Occipital lobe (tissue), 2 donors: ENCODE results near the gene ARL8B. TPM values are rescaled to one million over a fixed set of nuclear protein-coding genes. Genes with fewer than 3 reads are reported as not detected.
"Not testable (repeated sequence)": the region's sequence is repeated elsewhere in the genome, so short reads cannot be mapped to it uniquely, and the experiment has no call there.

Experiments used
- DNase-seq: peaks from one replicate; lab custom pipeline; 2025; lab: John Stamatoyannopoulos, UW
- total RNA-seq: library from RNA; depleted of rRNA; stranded (reverse); fragments of >200 nt; gene quantifications from one replicate; pipeline ENCODE4 v1.2.3, GENCODE V29; 2014

The ARL8B gene
- total RNA-seq, 1 donor from 2014 or later: 95.6 TPM

DNA sequence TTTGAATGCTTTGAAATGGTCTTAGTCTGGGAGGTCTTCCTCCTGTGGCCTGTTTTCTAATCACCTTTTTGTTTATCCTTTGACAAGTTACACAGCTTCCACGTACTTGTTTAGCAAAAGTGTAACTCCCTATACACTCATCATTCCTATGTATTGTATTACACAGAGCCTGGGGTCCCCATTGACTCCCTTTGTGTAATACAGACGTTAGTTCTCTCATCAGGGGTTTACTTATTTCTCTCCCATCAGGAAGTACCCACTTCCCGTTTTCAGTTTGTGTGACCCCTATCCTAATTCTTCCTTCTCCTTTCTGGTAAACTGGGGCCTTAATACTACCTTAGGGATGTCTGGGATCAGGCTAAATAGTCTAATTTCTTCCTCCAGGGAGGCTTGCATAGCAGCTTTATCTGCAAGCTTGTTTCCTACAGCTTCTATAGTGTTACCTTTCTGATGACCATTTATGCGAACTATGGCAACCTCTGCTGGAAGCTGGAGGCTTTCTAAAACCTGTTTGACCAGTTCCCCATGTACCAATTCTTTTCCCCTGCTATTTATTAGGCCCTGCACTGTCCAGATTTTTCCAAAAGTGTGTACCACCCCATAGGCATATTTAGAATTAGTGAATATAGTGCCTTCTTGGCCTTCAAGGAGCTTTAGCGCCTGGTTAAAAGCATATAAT is 22.4 kb downstream of the ARL8B start:
- DNase-seq: no peak

DNA sequence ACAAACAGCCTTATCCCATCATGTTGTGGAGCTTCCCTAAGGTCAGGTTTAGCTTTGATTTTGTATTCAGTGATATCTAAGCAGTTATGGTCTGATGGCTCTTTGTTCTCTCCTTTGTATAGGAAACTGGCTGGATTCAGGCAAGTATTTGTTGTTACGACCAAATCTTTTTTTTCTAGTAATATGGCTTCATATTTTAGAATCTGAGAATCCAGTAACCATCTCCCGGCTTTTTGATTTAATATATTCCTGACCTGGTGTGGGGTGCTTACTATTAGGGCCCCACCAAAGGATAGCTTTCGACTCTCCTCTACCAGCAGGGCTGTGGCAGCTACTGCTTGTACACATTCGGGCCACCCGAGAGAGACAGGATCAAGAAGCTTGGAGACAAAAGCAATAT is 23.0 kb downstream of the ARL8B start:
- DNase-seq: no peak

DNA sequence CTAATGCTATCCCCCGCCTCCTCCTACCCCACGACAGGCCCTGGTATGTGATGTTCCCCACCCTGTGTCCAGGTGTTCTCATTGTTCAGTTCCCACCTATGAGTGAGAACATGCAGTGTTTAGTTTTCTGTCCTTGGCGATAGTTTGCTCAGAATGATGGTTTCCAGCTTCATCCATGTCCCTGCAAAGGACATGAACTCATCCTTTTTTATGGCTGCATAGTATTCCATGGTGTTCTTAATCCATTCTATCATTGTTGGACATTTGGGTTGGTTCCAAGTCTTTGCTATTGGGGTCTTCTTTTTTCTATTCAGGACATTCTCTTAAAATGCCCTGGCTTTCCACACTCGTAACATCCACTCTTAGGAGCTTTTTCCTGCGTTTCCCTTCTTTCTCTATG is 25.1 kb downstream of the ARL8B start:
- not testable (repeated sequence) for DNase-seq

DNA sequence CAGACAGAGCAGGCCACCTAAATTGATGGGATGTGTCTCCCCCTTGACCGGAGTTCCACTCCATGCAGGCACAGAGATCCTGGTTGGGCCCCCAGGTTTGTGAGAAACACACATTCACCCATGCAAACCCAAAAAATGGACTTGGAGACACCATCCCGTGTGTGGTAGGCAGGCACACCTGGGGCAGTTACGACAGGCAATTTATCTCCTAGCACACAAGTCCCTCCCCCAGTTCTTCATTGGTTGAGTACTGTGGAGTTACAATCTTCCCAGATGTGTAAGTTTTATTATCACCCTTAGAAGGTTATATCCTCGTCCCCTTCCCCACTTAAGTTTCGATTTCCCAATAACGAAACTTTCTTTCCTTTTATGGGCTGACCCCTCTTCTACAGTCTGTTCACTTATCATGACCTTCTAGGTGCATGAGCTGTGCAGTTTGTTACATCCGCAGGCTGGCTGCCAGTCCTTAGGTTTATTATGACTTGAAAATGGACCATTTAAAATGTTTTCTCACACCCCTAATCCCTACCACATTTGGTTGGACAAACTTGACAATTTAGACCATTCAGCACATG is 27.3 kb downstream of the ARL8B start:
- no peak for DNase-seq

DNA sequence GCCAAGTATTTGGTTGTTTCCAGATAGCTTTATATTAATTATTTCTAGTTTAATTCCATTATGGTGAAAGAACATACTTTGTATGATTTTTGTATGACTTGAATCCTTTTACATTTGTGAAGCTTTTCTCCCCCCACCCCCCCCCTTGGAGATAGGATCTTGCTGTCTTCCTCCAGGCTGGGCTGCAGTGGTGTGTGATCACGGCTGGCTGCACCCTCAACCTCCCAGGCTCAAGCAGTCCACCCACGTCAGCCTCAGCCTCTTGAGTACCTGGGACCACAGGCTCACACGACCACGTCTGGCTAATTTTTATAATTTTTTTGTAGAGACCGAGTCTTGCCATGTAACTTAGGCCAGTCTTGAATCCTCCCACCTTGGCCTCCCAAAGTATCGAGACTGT is 29.5 kb downstream of the ARL8B start:
- DNase-seq: no peak

DNA sequence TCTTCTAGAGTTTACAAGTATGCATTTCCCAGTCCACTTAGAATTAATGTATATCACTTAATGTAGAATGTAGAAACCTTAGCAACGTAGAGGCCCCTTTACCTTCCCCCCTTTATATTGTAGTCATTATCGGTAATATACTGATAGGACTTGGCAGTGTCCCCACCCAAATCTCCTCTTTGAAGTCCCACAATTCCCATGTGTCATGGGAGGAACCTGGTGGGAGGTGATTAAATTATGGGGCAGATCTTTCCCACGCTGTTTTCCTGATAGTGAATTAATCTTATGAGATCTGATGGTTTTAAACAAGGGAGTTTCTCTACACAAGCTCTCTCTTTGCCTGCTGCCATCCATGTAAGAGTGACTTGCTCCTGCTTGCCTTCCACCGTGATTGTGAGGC is 31.0 kb downstream of the ARL8B start:
- no peak for DNase-seq

DNA sequence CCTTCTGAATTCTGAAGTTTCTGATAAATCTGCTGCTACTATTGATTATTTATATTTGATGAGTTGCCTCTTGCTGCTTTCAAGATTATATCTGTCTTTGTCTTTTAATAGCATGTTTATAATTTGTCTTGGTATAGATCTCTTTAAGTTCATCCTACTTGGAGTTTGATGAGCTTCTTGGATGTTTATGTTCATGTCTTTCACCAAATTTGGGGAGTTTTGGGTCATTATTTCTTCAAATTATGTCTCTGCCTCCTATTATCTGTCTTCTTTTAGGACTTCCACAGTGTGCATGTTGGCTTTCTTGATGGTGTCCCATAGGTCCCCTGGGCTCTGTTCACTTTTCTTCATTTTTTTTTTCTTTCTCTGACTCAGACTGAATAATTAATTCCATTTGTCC is 33.1 kb downstream of the ARL8B start:
- no peak for DNase-seq

DNA sequence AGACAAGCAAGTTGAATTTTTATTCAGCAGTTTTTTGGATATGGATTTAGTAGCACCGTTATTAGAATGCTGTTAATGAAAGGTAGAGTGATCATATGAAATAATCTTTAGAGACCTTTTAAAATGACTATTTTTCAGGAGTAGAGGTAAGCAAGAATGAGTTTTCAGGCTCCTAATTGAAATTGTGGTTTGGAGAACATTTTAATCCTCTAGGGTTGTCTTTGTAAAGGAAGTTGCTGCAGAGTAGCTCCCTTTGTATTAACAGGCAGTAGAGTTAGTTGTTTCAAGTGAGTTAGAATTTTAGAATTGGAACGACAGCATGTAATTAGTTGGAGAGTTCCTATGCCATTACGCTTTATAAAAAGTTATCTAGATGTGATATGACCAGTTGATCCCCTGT is 38.2 kb downstream of the ARL8B start:
- DNase-seq: no peak

DNA sequence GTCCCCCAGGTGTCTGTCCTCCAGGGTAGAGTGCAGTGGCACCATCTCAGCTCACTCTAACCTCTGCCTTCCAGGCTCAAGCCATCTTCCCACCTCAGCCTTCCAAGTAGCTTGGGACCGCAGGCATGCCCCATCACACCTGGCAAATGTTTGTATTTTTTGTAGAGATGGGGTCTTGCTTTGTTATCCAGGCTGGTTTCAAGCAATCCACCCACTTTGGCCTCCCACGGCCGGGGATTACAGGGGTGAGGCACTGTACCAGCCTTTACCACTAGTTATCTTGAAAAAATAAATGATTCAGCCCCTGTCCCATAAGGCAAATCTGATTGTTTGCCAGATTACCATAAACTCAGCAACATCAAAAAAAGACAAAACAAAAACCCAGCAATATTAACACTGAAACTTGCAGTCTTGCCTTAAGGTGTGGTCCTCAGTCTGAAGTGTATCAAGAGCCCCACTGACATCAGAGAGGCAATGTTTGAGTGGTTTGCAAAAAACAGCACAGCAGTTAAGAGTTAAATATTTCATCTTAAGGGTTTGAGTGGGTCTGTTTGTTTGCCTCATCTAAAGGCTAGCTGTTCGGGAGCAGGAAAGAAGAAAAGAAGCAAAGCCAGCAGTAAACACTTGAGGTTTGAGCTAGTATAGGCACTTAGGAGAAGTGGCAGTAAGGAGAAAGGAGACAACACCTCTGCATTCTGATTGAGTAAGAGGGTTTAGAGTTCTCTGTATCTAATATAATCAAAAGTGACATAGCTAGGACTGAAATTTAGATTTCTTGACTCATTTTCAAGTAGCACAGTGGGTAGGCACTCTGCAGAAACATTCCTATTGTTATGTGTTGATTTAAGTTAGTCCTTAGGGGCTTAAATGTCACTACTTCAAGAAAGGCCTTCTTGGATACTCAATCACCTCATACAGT is 39.1 kb downstream of the ARL8B start:
- DNase-seq: no peak

DNA sequence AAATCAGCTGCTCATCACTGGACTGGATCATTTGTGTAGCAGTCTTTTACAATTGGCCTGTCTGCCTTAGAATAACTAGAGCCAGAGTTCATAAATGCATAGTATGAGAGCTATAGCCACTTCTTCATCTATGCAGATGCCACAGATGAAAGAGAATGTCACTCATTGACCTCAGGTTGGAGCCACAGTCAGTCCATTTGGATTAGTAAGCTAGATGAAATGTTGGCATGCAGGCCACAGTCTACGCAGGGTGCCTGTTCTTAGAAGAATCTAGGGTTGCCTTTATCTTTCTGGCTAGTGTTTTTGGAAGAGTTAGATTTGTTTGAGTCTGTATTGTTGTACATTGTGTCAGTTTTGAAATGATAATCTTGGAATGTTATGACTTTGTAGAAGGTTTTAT is 40.0 kb downstream of the ARL8B start:
- DNase-seq: no peak

DNA sequence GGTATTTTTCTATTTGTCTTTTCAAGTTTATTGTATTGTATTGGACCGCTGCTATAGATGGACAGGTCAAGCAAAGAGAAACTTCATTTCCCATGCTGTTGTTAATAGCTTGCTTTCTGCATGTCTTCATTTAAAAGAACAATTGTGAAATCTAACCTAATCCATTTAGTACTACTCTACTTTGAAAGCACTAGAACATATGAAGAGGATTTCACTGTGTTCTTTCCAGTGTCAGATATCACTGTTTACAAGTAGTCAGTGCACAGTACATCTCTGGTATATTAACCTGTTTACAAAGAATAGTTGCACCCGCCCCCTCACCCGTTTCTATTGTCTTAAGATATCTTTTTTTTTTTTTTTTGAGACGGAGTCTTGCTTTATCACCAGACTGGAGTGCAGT is 43.6 kb downstream of the ARL8B start:
- DNase-seq: no peak

DNA sequence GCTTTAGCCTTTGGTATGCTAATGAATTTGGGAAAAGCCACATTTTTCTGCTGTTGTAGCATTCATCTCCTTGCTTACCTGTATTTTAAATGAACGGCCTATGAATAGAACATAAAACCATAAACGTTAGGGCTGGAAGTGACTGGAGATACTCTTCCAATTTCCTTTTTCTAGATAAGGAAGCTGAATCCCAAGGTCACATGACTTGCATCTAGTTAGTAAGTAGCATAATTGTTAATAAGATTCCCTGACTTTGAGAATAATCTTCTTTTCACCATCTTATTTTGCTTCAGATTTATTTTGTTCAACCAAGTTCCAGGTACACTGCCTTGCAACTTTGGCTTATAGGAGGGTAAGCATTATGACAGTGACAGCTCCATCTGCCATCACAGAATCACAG is 44.8 kb downstream of the ARL8B start:
- DNase-seq: no peak

DNA sequence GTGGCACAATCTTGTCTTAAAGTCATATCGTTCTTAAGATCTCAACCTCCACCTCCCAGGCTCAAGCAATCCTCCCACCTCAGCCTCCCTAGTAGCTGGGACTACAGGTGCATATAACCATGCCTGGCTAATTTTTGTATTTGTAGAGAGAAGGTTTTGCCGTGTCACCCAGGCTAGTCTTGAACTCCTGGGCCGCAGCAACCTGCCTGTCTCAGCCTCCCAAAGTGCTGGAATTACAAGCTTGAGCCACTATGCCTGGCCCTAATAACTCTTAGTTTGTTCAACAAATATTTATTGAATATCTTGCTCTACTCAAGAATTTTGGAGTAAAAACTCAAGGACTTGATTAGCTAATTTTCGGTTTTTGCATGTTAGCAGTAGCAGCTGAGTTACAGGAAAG is 46.0 kb downstream of the ARL8B start:
- no peak for DNase-seq

DNA sequence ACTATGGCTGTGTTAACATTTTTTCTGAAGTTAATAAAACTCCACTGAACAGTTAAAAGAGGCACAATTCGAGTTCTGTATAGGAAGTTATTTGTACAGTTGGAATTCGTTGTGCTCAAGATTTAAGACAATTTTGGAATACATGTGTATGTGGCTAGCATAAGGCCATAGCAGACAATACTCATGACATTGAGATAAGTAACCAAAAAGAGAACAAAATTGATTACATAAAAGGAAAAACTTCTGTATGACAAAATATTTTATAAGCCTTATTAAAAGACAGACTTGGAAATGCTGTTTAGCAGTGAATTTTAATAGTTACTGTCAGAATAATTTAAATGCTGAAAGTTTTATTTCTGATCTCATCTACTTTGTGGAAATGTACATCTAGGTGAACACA is 47.7 kb downstream of the ARL8B start:
- DNase-seq: no peak

DNA sequence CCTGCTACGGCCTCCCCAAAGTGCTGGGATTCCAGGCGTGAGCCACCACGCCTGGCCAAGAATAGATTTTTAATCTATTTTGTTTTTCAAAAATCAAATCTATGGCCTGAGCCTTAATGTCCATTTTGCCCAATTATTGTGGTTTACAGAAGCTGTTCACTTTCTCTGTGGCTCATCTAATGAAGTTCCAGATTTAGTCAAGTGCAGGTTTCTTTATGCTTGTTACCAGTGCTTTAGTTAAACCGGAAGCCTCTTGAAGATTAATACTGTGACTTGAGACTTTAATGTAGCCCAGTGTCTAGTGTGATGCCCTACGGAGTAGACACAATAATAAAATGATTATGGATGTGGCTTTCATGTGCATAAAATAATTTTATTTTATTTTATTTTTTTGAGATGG is 48.9 kb downstream of the ARL8B start:
- no peak for DNase-seq

DNA sequence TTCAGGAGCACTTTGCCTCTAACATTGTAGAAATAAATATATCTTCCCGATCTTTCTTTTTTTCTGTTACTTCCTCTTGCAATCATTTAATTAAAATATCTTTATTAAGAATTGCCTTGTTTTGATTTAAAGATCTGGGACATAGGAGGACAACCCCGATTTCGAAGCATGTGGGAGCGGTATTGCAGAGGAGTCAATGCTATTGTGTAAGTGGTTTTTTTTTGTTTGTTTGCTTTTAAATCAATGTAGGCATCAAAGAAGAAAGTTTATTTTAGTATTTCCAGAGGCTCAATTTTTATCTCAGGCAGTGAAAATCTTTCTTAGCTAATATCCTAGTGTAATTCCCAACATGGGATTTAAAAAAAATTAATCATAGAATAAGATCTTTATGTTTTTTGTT is 49.9 kb downstream of the ARL8B start:
- DNase-seq: no peak

DNA sequence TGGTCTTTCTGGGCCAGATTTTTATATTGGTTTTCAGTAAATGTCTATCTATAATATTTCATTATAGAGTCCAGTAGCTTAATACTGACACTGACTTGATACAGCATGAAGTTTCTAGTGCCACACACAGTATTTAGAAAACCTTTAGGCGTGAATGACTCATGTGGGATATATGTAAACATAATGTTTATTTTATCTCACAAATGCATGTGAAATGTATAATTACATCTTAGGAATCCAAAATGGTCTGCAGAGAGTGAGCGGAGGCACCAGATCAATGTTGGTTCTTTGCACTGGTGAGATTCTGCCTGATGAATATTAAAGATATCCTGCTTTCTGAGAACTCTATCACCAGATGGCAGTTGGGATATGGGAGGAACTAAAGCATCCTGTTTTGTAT is 56.9 kb downstream of the ARL8B start:
- not testable (repeated sequence) for DNase-seq

DNA sequence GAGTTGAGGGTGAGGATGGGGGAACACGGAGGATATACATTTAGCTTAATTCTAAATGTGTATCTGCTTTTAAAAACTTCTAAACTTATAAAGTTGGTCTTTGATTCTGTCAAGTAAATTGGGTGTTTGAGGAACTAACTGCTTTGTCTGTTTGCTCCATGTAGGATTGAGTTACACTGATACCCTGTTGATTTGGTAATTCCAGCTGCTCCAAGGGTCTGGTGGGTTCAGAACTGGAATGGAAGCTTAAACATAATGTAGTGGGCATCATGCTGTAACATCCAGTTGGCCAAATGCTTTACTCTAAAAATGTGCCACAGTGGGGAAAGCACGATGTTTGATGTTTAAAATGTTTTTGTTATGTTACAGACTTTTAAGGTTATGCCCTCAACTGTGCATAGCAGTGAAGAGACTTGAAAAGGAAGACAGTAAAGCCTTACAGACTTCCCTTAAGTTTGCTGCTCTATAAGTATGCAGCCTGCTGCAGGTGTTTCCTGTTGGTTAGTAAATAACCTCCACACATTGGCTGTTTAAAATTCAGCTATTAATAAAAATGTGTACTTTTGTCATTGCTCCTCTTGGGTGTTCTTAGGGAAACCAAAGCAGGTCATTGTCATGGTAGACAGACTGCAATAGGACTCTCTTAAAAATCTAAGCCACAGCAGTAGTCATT is 59.5 kb downstream of the ARL8B start:
- no peak for DNase-seq

DNA sequence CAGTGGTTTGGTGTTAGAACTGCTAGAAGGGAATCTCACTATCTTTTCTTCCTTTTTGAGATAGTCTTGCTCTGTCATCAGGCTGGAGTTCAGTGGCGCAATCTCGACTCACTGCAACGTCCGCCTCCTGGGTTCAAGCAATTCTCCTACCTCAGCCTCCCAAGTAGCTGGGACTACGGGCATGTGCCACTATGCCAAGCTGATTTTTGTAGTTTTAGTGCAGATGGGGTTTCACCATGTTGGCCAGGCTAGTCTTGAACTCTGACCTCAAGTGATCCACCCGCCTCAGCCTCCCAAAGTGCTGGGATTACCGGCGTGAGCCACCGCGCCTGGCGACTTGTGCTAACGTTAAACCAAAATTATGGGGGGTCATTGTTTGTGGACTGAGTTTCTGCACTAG is 61.6 kb downstream of the ARL8B start:
- DNase-seq: not testable (repeated sequence)

DNA sequence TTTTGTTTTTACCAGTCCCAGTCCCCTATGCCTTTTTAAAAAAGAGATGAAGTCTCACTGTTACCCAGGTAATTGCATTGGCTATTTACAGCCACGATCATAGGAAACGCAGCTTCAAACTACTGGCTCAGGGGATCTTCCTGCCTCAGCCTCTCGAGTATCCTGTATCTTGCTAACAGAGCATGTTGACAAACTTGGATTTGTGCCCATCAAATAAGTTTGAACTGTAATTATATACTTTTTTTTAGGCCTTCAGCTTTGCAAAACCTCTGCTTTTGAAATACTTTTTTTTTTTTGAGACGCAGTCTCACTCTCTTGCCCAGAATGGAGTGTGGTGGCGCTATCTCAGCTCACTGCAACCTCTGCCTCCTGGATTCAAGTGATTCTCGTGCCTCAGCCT is 62.4 kb downstream of the ARL8B start:
- DNase-seq: no peak

DNA sequence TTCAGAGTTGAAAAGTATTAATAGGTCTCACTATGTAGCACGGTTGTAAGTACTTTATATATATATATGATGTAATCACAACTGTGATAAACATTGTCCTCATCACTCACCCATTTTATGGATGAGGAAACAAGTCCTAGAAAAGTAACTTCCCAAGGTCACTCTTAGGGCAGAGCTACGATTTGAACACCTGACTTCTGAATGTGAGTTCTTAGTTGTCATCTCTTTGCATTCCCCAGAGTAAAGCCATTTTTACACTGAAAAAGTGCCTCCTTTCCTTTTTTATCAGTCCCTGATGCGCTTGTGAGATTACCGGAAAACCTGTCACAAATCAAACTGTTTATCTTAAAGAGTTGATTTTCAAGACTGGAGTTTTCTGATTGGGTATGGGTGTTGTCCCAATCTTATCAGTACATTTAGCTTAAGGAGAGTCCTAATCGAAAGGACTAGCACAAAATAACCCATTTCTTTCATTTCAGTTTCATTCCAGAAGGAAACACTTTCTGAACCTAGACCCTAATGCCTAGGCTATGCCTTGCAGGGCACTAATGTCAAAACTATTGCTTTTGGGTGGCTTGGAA is 63.1 kb downstream of the ARL8B start:
- DNase-seq: no peak
